D721Med (cell line): ENCODE data around the gene PRKCQ.
A peak's percentile ranks its signal among the peaks of the same experiment; 100 is the strongest.
"Not testable (repeated sequence)": the region's sequence is repeated elsewhere in the genome, so short reads cannot be mapped to it uniquely, and the experiment has no call there.

Experiments used
- DNase-seq: peaks from one replicate; pipeline ENCODE4 v3.0.0; 2011; ENCODE audit warnings: low spot score; ENCODE audit not compliant: insufficient read length
- FAIRE-seq: peaks from 2 replicates; lab custom pipeline; 2011; peaks lifted over from hg19 to GRCh38; lab: Jason Lieb, UNC
- CTCF ChIP-seq: IDR thresholded peaks from 2 replicates; pipeline ENCODE4 v1.5.1; 2012; ENCODE audit warnings: mild to moderate bottlenecking, control low read depth; ENCODE audit not compliant: insufficient read depth; ENCODE audit errors: missing control alignments

Gene PRKCQ

DNA sequence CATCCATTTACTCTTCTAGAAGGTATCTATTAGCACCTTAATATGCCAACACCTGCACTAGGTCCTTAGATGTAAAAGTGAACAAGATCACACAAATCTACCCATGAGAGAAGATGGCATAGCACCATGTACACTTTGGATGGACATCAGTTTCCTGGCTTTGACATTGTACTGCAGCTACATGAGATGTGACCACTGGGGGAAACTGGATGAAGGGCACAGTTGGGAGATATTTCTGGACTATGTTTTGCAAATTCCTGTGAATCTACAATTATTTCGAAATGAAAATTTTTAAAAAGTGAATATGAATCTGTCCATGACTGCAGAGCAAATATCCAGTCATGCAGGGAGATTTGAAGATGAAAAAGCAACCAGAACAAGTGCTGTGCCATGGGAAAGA is 124.5 kb downstream of the PRKCQ start:
- DNase-seq: no peak
- FAIRE-seq: no peak
- TF ChIP-seq CTCF: no peak

- no peak for TF ChIP-seq CTCF
- no peak for FAIRE-seq
- no peak for DNase-seq
Observed at GRCh38 chr10:6446711-6447110, 133.4 kb downstream of the PRKCQ start.

- DNase-seq (no peak), FAIRE-seq (no peak)
- peak; percentile 67 for TF ChIP-seq CTCF
Observed at GRCh38 chr10:6445671-6446316, 134.3 kb downstream of the PRKCQ start.

- not testable (repeated sequence) for DNase-seq, FAIRE-seq
Observed at GRCh38 chr10:6439875-6440274, 140.2 kb downstream of the PRKCQ start.

- no peak for FAIRE-seq
- no peak for TF ChIP-seq CTCF
- DNase-seq: no peak
Observed at GRCh38 chr10:6431861-6432260, 148.2 kb downstream of the PRKCQ start.

GRCh38 chr10:6431186-6431585 is 148.9 kb downstream of the PRKCQ start:
- FAIRE-seq (no peak), DNase-seq (no peak)
- TF ChIP-seq CTCF: no peak

GRCh38 chr10:6430423-6430980 is 149.6 kb downstream of the PRKCQ start:
- TF ChIP-seq CTCF: no peak
- DNase-seq (no peak), FAIRE-seq (no peak)
